ENCODE results near the gene WDR33.

Gene WDR33

GRCh38 chr2:127701651-127702394 is 109.1 kb downstream of the WDR33 start (continued):
- no peak for TF ChIP-seq ZNF280D (tag by site-specific recombination; IDR thresholded peaks at IDR 0.05)
- TF ChIP-seq ZNF623 (tag by site-specific recombination; IDR thresholded peaks at IDR 0.05): no peak
- TF ChIP-seq ZNF596 (tag by site-specific recombination; IDR thresholded peaks at IDR 0.05): no peak
- TF ChIP-seq ZNF677 (tag by site-specific recombination; IDR thresholded peaks at IDR 0.05): 0 out of 2 replicates have a peak, but pooled peaks have one; percentile 16
- peak; percentile 70; the same call in 1 of the 2 replicates for TF ChIP-seq ZIC2 (tag by site-specific recombination; IDR thresholded peaks at IDR 0.05)
- TF ChIP-seq YY1 (tag by site-specific recombination; IDR thresholded peaks at IDR 0.05): 0 out of 2 replicates have a peak, but pooled peaks have one; percentile 3
- no peak for TF ChIP-seq ZNF654 (tag by site-specific recombination; IDR thresholded peaks at IDR 0.05; ENCODE audit: low read depth)
- TF ChIP-seq ZBTB7A (tag by site-specific recombination; IDR thresholded peaks at IDR 0.05; ENCODE audit: low read depth): no peak
- TF ChIP-seq ZNF16 (tag by site-specific recombination; IDR thresholded peaks at IDR 0.05; ENCODE audit: low read depth): no peak
- TF ChIP-seq ZFHX2 (tag by site-specific recombination; conservative IDR thresholded peaks at IDR 0.05): no peak
- TF ChIP-seq ZNF138 (tag by site-specific recombination; IDR thresholded peaks at IDR 0.05; ENCODE audit: borderline replicate concordance): no peak
- TF ChIP-seq ZNF571 (tag by site-specific recombination; IDR thresholded peaks at IDR 0.05): no peak
- TF ChIP-seq AEBP2 (tag by site-specific recombination; IDR thresholded peaks at IDR 0.05; ENCODE audit: borderline replicate concordance): no peak
- TF ChIP-seq KLF9 (tag by site-specific recombination; IDR thresholded peaks at IDR 0.05; ENCODE audit: low read depth): no peak
- no peak for TF ChIP-seq ZNF670 (tag by site-specific recombination; IDR thresholded peaks at IDR 0.05; ENCODE audit: low read depth)
- no peak for TF ChIP-seq ZNF146 (tag by site-specific recombination; IDR thresholded peaks at IDR 0.05)
- TF ChIP-seq ZNF449 (tag by site-specific recombination; IDR thresholded peaks at IDR 0.05): peak; percentile 71; the same call in 1 of the 2 replicates
- no peak for TF ChIP-seq ZNF426 (tag by site-specific recombination; IDR thresholded peaks at IDR 0.05)
- no peak for TF ChIP-seq ZNF560 (tag by site-specific recombination; IDR thresholded peaks at IDR 0.05; ENCODE audit: borderline replicate concordance)
- TF ChIP-seq ZNF629 (tag by site-specific recombination; IDR thresholded peaks at IDR 0.05): no peak
- no peak for TF ChIP-seq ZNF23 (tag by site-specific recombination; IDR thresholded peaks at IDR 0.05; ENCODE audit: borderline replicate concordance)

Data from HEK293 (cell line).